Measurements from ENCODE around the gene CLPTM1. TPM values are rescaled to one million over a fixed set of nuclear protein-coding genes. Genes with fewer than 3 reads are reported as not detected.

CLPTM1 gene
- total and polyA plus RNA-seq, 2 of the 8 experiments (the other 6 are each of a cell fraction or from before 2014, with no cell fraction given) = 84.8 to 108 TPM

Other genes starting within 250 kb of the CLPTM1 start
- gene BCL3, start 206.7 kb upstream of the CLPTM1 start, total RNA-seq (2021; fragmentation: NEBNext Ultra II Directional; extraction: Animal tissue kit (Norgen Biotek cat#: 25700)) = 1.7 and 2.4 TPM in 2 replicates
- gene BCL3, start 206.7 kb upstream of the CLPTM1 start, polyA plus RNA-seq (2011; rRNA removed) = 0.88 and 3.0 TPM in 2 replicates
- 17.4 and 19.2 TPM in 2 replicates for gene CBLC, start 177.5 kb upstream of the CLPTM1 start, total RNA-seq (2021; fragmentation: NEBNext Ultra II Directional; extraction: Animal tissue kit (Norgen Biotek cat#: 25700))
- 35.7 and 53.4 TPM in 2 replicates for gene CBLC, start 177.5 kb upstream of the CLPTM1 start, polyA plus RNA-seq (2011; rRNA removed)
- 81.4 and 83.0 TPM in 2 replicates for gene BCAM, start 146.3 kb upstream of the CLPTM1 start, total RNA-seq (2021; fragmentation: NEBNext Ultra II Directional; extraction: Animal tissue kit (Norgen Biotek cat#: 25700))
- 32.5 and 84.3 TPM in 2 replicates for gene BCAM, start 146.3 kb upstream of the CLPTM1 start, polyA plus RNA-seq (2011; rRNA removed)
- gene NECTIN2, start 109.1 kb upstream of the CLPTM1 start, total RNA-seq (2021; fragmentation: NEBNext Ultra II Directional; extraction: Animal tissue kit (Norgen Biotek cat#: 25700)) = 181 and 184 TPM in 2 replicates
- gene NECTIN2, start 109.1 kb upstream of the CLPTM1 start, polyA plus RNA-seq (2011; rRNA removed) = 237 and 318 TPM in 2 replicates
- gene TOMM40, start 64.1 kb upstream of the CLPTM1 start, total RNA-seq (2021; fragmentation: NEBNext Ultra II Directional; extraction: Animal tissue kit (Norgen Biotek cat#: 25700)) = 178 and 179 TPM in 2 replicates
- gene TOMM40, start 64.1 kb upstream of the CLPTM1 start, polyA plus RNA-seq (2011; rRNA removed) = 154 and 189 TPM in 2 replicates
- 629 and 679 TPM in 2 replicates for gene APOE, start 49.6 kb upstream of the CLPTM1 start, total RNA-seq (2021; fragmentation: NEBNext Ultra II Directional; extraction: Animal tissue kit (Norgen Biotek cat#: 25700))
- 1,258 and 1,819 TPM in 2 replicates for gene APOE, start 49.6 kb upstream of the CLPTM1 start, polyA plus RNA-seq (2011; rRNA removed)
- gene APOC1, start 40.8 kb upstream of the CLPTM1 start, total RNA-seq (2021; fragmentation: NEBNext Ultra II Directional; extraction: Animal tissue kit (Norgen Biotek cat#: 25700)) = 78.2 and 87.8 TPM in 2 replicates
- 55.8 and 93.6 TPM in 2 replicates for gene APOC1, start 40.8 kb upstream of the CLPTM1 start, polyA plus RNA-seq (2011; rRNA removed)
- gene APOC4, start 13.1 kb upstream of the CLPTM1 start, total RNA-seq (2021; fragmentation: NEBNext Ultra II Directional; extraction: Animal tissue kit (Norgen Biotek cat#: 25700)) = not detected in 2 replicates
- gene APOC4, start 13.1 kb upstream of the CLPTM1 start, polyA plus RNA-seq (2011; rRNA removed) = not detected in 2 replicates
- gene APOC2, start 9.3 kb upstream of the CLPTM1 start, total RNA-seq (2021; fragmentation: NEBNext Ultra II Directional; extraction: Animal tissue kit (Norgen Biotek cat#: 25700)) = not detected in 2 replicates
- gene APOC2, start 9.3 kb upstream of the CLPTM1 start, polyA plus RNA-seq (2011; rRNA removed) = not detected in 2 replicates
- gene RELB, start 46.1 kb downstream of the CLPTM1 start, total RNA-seq (2021; fragmentation: NEBNext Ultra II Directional; extraction: Animal tissue kit (Norgen Biotek cat#: 25700)) = 12.5 and 13.1 TPM in 2 replicates
- gene RELB, start 46.1 kb downstream of the CLPTM1 start, polyA plus RNA-seq (2011; rRNA removed) = 10.0 and 12.6 TPM in 2 replicates
- 63.4 and 71.7 TPM in 2 replicates for gene CLASRP, start 83.7 kb downstream of the CLPTM1 start, total RNA-seq (2021; fragmentation: NEBNext Ultra II Directional; extraction: Animal tissue kit (Norgen Biotek cat#: 25700))
- gene CLASRP, start 83.7 kb downstream of the CLPTM1 start, polyA plus RNA-seq (2011; rRNA removed) = 22.3 and 25.8 TPM in 2 replicates
- 6.8 and 7.5 TPM in 2 replicates for gene ZNF296, start 121.1 kb downstream of the CLPTM1 start, total RNA-seq (2021; fragmentation: NEBNext Ultra II Directional; extraction: Animal tissue kit (Norgen Biotek cat#: 25700))
- gene ZNF296, start 121.1 kb downstream of the CLPTM1 start, polyA plus RNA-seq (2011; rRNA removed) = 2.7 and 6.4 TPM in 2 replicates
- gene GEMIN7, start 123.9 kb downstream of the CLPTM1 start, total RNA-seq (2021; fragmentation: NEBNext Ultra II Directional; extraction: Animal tissue kit (Norgen Biotek cat#: 25700)) = 48.0 and 48.5 TPM in 2 replicates
- 91.6 and 113 TPM in 2 replicates for gene GEMIN7, start 123.9 kb downstream of the CLPTM1 start, polyA plus RNA-seq (2011; rRNA removed)
- 25.7 and 27.0 TPM in 2 replicates for gene PPP1R37, start 137.8 kb downstream of the CLPTM1 start, total RNA-seq (2021; fragmentation: NEBNext Ultra II Directional; extraction: Animal tissue kit (Norgen Biotek cat#: 25700))
- 14.6 and 22.5 TPM in 2 replicates for gene PPP1R37, start 137.8 kb downstream of the CLPTM1 start, polyA plus RNA-seq (2011; rRNA removed)
- gene NKPD1, start 205.6 kb downstream of the CLPTM1 start, total RNA-seq (2021; fragmentation: NEBNext Ultra II Directional; extraction: Animal tissue kit (Norgen Biotek cat#: 25700)) = 0.38 and 0.39 TPM in 2 replicates
- 0.30 and 0.55 TPM in 2 replicates for gene NKPD1, start 205.6 kb downstream of the CLPTM1 start, polyA plus RNA-seq (2011; rRNA removed)
- gene TRAPPC6A, start 222.9 kb downstream of the CLPTM1 start, total RNA-seq (2021; fragmentation: NEBNext Ultra II Directional; extraction: Animal tissue kit (Norgen Biotek cat#: 25700)) = 30.5 and 31.8 TPM in 2 replicates
- gene TRAPPC6A, start 222.9 kb downstream of the CLPTM1 start, polyA plus RNA-seq (2011; rRNA removed) = 130 and 144 TPM in 2 replicates
- 6.0 and 8.0 TPM in 2 replicates for gene BLOC1S3, start 223.4 kb downstream of the CLPTM1 start, total RNA-seq (2021; fragmentation: NEBNext Ultra II Directional; extraction: Animal tissue kit (Norgen Biotek cat#: 25700))
- gene BLOC1S3, start 223.4 kb downstream of the CLPTM1 start, polyA plus RNA-seq (2011; rRNA removed) = 6.1 and 7.6 TPM in 2 replicates